NCI-H1105 (cell line): ENCODE results near the gene CALML5.
"Not testable (repeated sequence)": the region's sequence is repeated elsewhere in the genome, so short reads cannot be mapped to it uniquely, and the experiment has no call there.

Source experiments
- DNase-seq: peaks from one replicate; lab custom pipeline; 2025; lab: John Stamatoyannopoulos, UW

The CALML5 gene

GRCh38 chr10:5482016-5482415, 17.4 kb downstream of the CALML5 start:
- no peak for DNase-seq

- no peak for DNase-seq
Measured at GRCh38 chr10:5481121-5481520, 18.2 kb downstream of the CALML5 start.

GRCh38 chr10:5480162-5480941, 19.0 kb downstream of the CALML5 start:
- no peak for DNase-seq

- no peak for DNase-seq
Measured at GRCh38 chr10:5479481-5480161, 19.7 kb downstream of the CALML5 start.

GRCh38 chr10:5478694-5479305, 20.6 kb downstream of the CALML5 start:
- no peak for DNase-seq

GRCh38 chr10:5477948-5478693, 21.2 kb downstream of the CALML5 start:
- no peak for DNase-seq

- DNase-seq = no peak
Measured at GRCh38 chr10:5476918-5477525, 22.3 kb downstream of the CALML5 start.

GRCh38 chr10:5475974-5476807, 23.2 kb downstream of the CALML5 start:
- not testable (repeated sequence) for DNase-seq

GRCh38 chr10:5475088-5475487, 24.3 kb downstream of the CALML5 start:
- DNase-seq = not testable (repeated sequence)

GRCh38 chr10:5474642-5475041, 24.7 kb downstream of the CALML5 start:
- DNase-seq = not testable (repeated sequence)

- DNase-seq = no peak
Measured at GRCh38 chr10:5470062-5470751, 29.2 kb downstream of the CALML5 start.

- no peak for DNase-seq
Measured at GRCh38 chr10:5469353-5470061, 29.9 kb downstream of the CALML5 start.

- no peak for DNase-seq
Measured at GRCh38 chr10:5468262-5469106, 30.9 kb downstream of the CALML5 start.

GRCh38 chr10:5467634-5468255, 31.6 kb downstream of the CALML5 start:
- DNase-seq = no peak

GRCh38 chr10:5467207-5467535, 32.2 kb downstream of the CALML5 start:
- no peak for DNase-seq

- DNase-seq = peak; percentile 31
Measured at GRCh38 chr10:5466451-5467206, 32.7 kb downstream of the CALML5 start.

GRCh38 chr10:5465976-5466450, 33.4 kb downstream of the CALML5 start:
- DNase-seq = no peak

- DNase-seq = no peak
Measured at GRCh38 chr10:5464546-5464945, 34.8 kb downstream of the CALML5 start.
